ENCODE data around the gene MYO18A. TPM values are rescaled to one million over a fixed set of nuclear protein-coding genes. Genes with fewer than 3 reads are reported as not detected.

Gene MYO18A
- polyA plus RNA-seq, 1 donor (not counting 4 experiments of a cell fraction or from before 2014, with no cell fraction given): 20.0 TPM

DNA sequence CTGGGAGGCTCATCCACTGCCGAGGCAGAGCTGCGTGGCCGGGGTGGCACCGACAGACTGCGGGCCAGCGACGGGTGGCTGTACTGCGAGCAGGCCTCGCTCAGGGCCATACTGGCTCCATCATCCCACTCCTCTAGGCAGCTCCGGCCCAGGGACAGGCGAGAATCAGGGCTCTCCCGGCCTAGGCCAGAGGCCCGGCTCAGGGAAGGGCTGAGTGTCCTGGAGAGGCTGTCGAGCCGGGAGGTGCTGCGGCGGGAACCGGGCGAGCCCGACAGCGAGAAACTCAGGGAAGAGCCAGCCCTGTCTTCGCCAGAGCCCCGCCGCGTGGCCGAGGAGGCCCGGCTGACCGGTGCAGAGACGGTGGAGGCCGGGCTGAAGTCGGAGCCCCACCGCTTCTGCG lies 99.9 kb downstream of the MYO18A start:
- TF ChIP-seq, protein P1, sequence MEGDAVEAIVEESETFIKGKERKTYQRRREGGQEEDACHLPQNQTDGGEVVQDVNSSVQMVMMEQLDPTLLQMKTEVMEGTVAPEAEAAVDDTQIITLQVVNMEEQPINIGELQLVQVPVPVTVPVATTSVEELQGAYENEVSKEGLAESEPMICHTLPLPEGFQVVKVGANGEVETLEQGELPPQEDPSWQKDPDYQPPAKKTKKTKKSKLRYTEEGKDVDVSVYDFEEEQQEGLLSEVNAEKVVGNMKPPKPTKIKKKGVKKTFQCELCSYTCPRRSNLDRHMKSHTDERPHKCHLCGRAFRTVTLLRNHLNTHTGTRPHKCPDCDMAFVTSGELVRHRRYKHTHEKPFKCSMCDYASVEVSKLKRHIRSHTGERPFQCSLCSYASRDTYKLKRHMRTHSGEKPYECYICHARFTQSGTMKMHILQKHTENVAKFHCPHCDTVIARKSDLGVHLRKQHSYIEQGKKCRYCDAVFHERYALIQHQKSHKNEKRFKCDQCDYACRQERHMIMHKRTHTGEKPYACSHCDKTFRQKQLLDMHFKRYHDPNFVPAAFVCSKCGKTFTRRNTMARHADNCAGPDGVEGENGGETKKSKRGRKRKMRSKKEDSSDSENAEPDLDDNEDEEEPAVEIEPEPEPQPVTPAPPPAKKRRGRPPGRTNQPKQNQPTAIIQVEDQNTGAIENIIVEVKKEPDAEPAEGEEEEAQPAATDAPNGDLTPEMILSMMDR (optimal IDR thresholded peaks at IDR 0.05 in 1 of 3, IDR thresholded peaks at IDR 0.05 in 1 of 3, conservative IDR thresholded peaks at IDR 0.05 in 1 of 3; ENCODE audit: extremely low read depth in 1 of 3, insufficient read depth in 2 of 3, low read length in 3 of 3): no peak
- no peak for TF ChIP-seq EZH2 (IDR thresholded peaks at IDR 0.05; ENCODE audit: low read length)
- H4K20me1 ChIP-seq (ENCODE audit: control insufficient read depth, extremely low read depth, insufficient read depth, low read length): no peaks in the 10 kb centered on the region
- H3K4me3 ChIP-seq (ENCODE audit: control insufficient read depth in 2 of 3, extremely low read depth in 1 of 3, insufficient read depth in 2 of 3, low read depth in 1 of 3, low read length in 3 of 3): no peak overlapping the region
- no peaks in the 10 kb centered on the region for H3K4me1 ChIP-seq (ENCODE audit: control insufficient read depth, extremely low read depth, insufficient read depth, low read length)
- no peak for DNase-seq (ENCODE audit: low read depth, low spot score)
- H3K9me3 ChIP-seq (ENCODE audit: control insufficient read depth, low read depth, low read length): no peaks in the 10 kb centered on the region
- dilution Hi-C loops (cut with MboI; ENCODE audit: extremely low pct_ligation_motif_present, low sequenced_read_pairs): no loop called here
- H3K9me1 ChIP-seq (ENCODE audit: control insufficient read depth, extremely low read depth, insufficient read depth, low read length): peaks cover 2% of the 10 kb centered on the region
- H3K79me2 ChIP-seq (ENCODE audit: control insufficient read depth, insufficient read depth, low read length): no peaks in the 10 kb centered on the region
- FAIRE-seq: no peak
- no peak overlapping the region for H3K9ac ChIP-seq (ENCODE audit: control insufficient read depth, extremely low read depth, insufficient read depth, low read length)
- no peak overlapping the region for H2AFZ ChIP-seq (ENCODE audit: control insufficient read depth, low read length)
- H3K27me3 ChIP-seq (ENCODE audit: control insufficient read depth, extremely low read depth, insufficient read depth, low read length): no peaks in the 10 kb centered on the region
- H3K27ac ChIP-seq (ENCODE audit: control insufficient read depth, insufficient read depth, low read length): no peak overlapping the region
- H3K36me3 ChIP-seq (ENCODE audit: control insufficient read depth in 2 of 2, extremely low read depth in 1 of 2, insufficient read depth in 2 of 2, low read length in 2 of 2): peaks cover 32 to 34% of the 10 kb centered on the region in 2 experiments
- H3K4me2 ChIP-seq (ENCODE audit: control insufficient read depth, extremely low read depth, insufficient read depth, low read depth, low read length): no peak overlapping the region

DNA sequence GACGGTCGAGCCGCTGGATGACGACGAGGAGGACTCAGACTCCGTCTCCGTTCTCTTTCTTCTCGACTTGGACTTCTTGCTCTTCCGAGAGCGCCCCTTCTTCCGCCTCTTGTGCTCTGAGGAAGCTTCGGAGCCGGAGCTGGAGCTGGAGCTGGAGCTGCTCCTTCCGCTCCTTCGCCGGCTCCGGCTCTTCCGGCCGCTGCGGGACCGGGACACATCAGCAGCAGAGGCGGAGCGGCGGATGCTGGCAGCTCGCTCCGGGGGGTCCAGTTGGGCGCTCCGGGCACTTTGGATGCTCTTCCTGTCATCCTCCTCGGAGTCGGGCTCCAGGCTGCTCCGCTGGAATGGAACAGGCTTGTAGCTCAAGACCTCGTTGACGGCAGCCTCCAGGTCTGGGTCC lies 100.3 kb downstream of the MYO18A start:
- no peaks in the 10 kb centered on the region for H3K79me2 ChIP-seq (ENCODE audit: control insufficient read depth, insufficient read depth, low read length)
- no peaks in the 10 kb centered on the region for H3K4me1 ChIP-seq (ENCODE audit: control insufficient read depth, extremely low read depth, insufficient read depth, low read length)
- no peak overlapping the region for H3K9ac ChIP-seq (ENCODE audit: control insufficient read depth, extremely low read depth, insufficient read depth, low read length)
- no peaks in the 10 kb centered on the region for H3K9me3 ChIP-seq (ENCODE audit: control insufficient read depth, low read depth, low read length)
- TF ChIP-seq, protein P1 (optimal IDR thresholded peaks at IDR 0.05 in 1 of 3, IDR thresholded peaks at IDR 0.05 in 1 of 3, conservative IDR thresholded peaks at IDR 0.05 in 1 of 3; ENCODE audit: extremely low read depth in 1 of 3, insufficient read depth in 2 of 3, low read length in 3 of 3): no peak
- TF ChIP-seq EZH2 (IDR thresholded peaks at IDR 0.05; ENCODE audit: low read length): no peak
- peaks cover 2% of the 10 kb centered on the region for H3K9me1 ChIP-seq (ENCODE audit: control insufficient read depth, extremely low read depth, insufficient read depth, low read length)
- DNase-seq (ENCODE audit: low read depth, low spot score) (no peak), FAIRE-seq (no peak)
- H3K4me3 ChIP-seq (ENCODE audit: control insufficient read depth in 2 of 3, extremely low read depth in 1 of 3, insufficient read depth in 2 of 3, low read depth in 1 of 3, low read length in 3 of 3): no peak overlapping the region
- no peak overlapping the region for H3K4me2 ChIP-seq (ENCODE audit: control insufficient read depth, extremely low read depth, insufficient read depth, low read depth, low read length)
- peaks cover 28 to 32% of the 10 kb centered on the region in 2 experiments for H3K36me3 ChIP-seq (ENCODE audit: control insufficient read depth in 2 of 2, extremely low read depth in 1 of 2, insufficient read depth in 2 of 2, low read length in 2 of 2)
- H4K20me1 ChIP-seq (ENCODE audit: control insufficient read depth, extremely low read depth, insufficient read depth, low read length): no peaks in the 10 kb centered on the region
- no peak overlapping the region for H3K27ac ChIP-seq (ENCODE audit: control insufficient read depth, insufficient read depth, low read length)
- dilution Hi-C loops (cut with MboI; ENCODE audit: extremely low pct_ligation_motif_present, low sequenced_read_pairs): no loop called here
- H2AFZ ChIP-seq (ENCODE audit: control insufficient read depth, low read length): no peak overlapping the region
- H3K27me3 ChIP-seq (ENCODE audit: control insufficient read depth, extremely low read depth, insufficient read depth, low read length): no peaks in the 10 kb centered on the region

Measured in keratinocyte (primary cell).